ENCODE measurements around the gene PPP5C.
A peak's percentile ranks its signal among the peaks of the same experiment; 100 is the strongest.
"Not testable (repeated sequence)": the region's sequence is repeated elsewhere in the genome, so short reads cannot be mapped to it uniquely, and the experiment has no call there.

PPP5C gene

GRCh38 chr19:46407856-46408663 is 61.2 kb downstream of the PPP5C start:
- no peak for DNase-seq (ENCODE audit: low read depth in 2 of 2)

- no peak for DNase-seq (ENCODE audit: low read depth in 2 of 2)
These were observed 61.8 kb downstream of the PPP5C start for GRCh38 chr19:46408664-46409039.

GRCh38 chr19:46409191-46409590 is 62.3 kb downstream of the PPP5C start:
- no peak for DNase-seq (ENCODE audit: low read depth in 2 of 2)

GRCh38 chr19:46410205-46411087 is 63.6 kb downstream of the PPP5C start:
- DNase-seq (ENCODE audit: low read depth in 2 of 2), result no peak

GRCh38 chr19:46411088-46411924 is 64.4 kb downstream of the PPP5C start:
- DNase-seq (ENCODE audit: low read depth in 2 of 2), result no peak

- DNase-seq (ENCODE audit: low read depth in 2 of 2), result no peak
These were observed 65.2 kb downstream of the PPP5C start for GRCh38 chr19:46411925-46412649.

- DNase-seq (ENCODE audit: low read depth in 2 of 2), result no peak
These were observed 65.9 kb downstream of the PPP5C start for GRCh38 chr19:46412650-46413261.

GRCh38 chr19:46413262-46414031 is 66.6 kb downstream of the PPP5C start, which contains the start of gene CCDC8:
Gene CCDC8 (minus strand): TSS chr19:46413564. CDS start chr19:46412810, 754 bp downstream.
- no peak for DNase-seq (ENCODE audit: low read depth in 2 of 2)

GRCh38 chr19:46414899-46415298 is 68.0 kb downstream of the PPP5C start:
- not testable (repeated sequence) for DNase-seq (ENCODE audit: low read depth in 2 of 2)

- peak in 1 of 2 donors; percentile 27 for DNase-seq (ENCODE audit: low read depth in 2 of 2)
These were observed 69.2 kb downstream of the PPP5C start for GRCh38 chr19:46415804-46416709.

GRCh38 chr19:46420056-46420455 is 73.2 kb downstream of the PPP5C start:
- no peak for DNase-seq (ENCODE audit: low read depth in 2 of 2)

GRCh38 chr19:46422344-46422743 is 75.5 kb downstream of the PPP5C start:
- DNase-seq (ENCODE audit: low read depth in 2 of 2), result no peak

- no peak for DNase-seq (ENCODE audit: low read depth in 2 of 2)
These were observed 76.3 kb downstream of the PPP5C start for GRCh38 chr19:46423188-46423587.

- DNase-seq (ENCODE audit: low read depth in 2 of 2), result no peak
These were observed 79.2 kb downstream of the PPP5C start for GRCh38 chr19:46426035-46426505.

- DNase-seq (ENCODE audit: low read depth in 2 of 2), result peak in 1 of 2 donors; percentile 15
These were observed 79.7 kb downstream of the PPP5C start for GRCh38 chr19:46426506-46427162.

GRCh38 chr19:46427518-46428045 is 80.7 kb downstream of the PPP5C start:
- no peak for DNase-seq (ENCODE audit: low read depth in 2 of 2)

- DNase-seq (ENCODE audit: low read depth in 2 of 2), result peak in 1 of 2 donors; percentile 24
These were observed 81.6 kb downstream of the PPP5C start, which contains the start of gene PNMA8C for GRCh38 chr19:46428239-46429135. Gene PNMA8C (minus strand): TSS chr19:46428936. CDS start chr19:46428359, 577 bp downstream.
